ENCODE results near the gene PIH1D2. TPM values are rescaled to one million over a fixed set of nuclear protein-coding genes. Genes with fewer than 3 reads are reported as not detected.
A peak's percentile ranks its signal among the peaks of the same experiment; 100 is the strongest.

PIH1D2 gene
- total and polyA plus RNA-seq, 2 donors (not counting 1 experiment from before 2014, with no cell fraction given): 0.06 to 0.67 TPM

GRCh38 chr11:112114460-112114859, 40.6 kb upstream of the PIH1D2 start:
- Histone ChIP-seq H3K27me3 (replicated peaks in 1 of 4; ENCODE audit: control extremely low read depth in 1 of 4, control insufficient read depth in 3 of 4, insufficient read depth in 4 of 4, low read length in 3 of 4) (no peaks in the 10 kb centered on the region), H3K79me2 (ENCODE audit: control insufficient read depth, insufficient read depth, low read length) (no peaks in the 10 kb centered on the region), H3K4me1 (ENCODE audit: control insufficient read depth in 2 of 2, insufficient read depth in 2 of 2, low read length in 2 of 2) (no peaks in the 10 kb centered on the region), H3K4me3 (ENCODE audit: control extremely low read depth in 1 of 5, extremely low read depth in 1 of 5, insufficient read depth in 1 of 5, low read depth in 2 of 5, low read length in 4 of 5) (no peak overlapping the region), H3K9me3 (ENCODE audit: control extremely low read depth in 1 of 3, control insufficient read depth in 2 of 3, insufficient read depth in 1 of 3, low read length in 2 of 3) (no peaks in the 10 kb centered on the region), H3K36me3 (replicated peaks in 1 of 2; ENCODE audit: control extremely low read depth in 1 of 2, control insufficient read depth in 1 of 2, extremely low read depth in 1 of 2, insufficient read depth in 2 of 2, low read length in 1 of 2) (no peaks in the 10 kb centered on the region), H3K9ac (ENCODE audit: low read length) (no peak overlapping the region), H3K4me2 (replicated peaks; ENCODE audit: low read depth, low read length, poor library complexity, severe bottlenecking) (no peak overlapping the region), H2AFZ (ENCODE audit: insufficient read depth, low read depth, low read length, poor library complexity, severe bottlenecking) (no peak overlapping the region), H4K20me1 (ENCODE audit: control insufficient read depth, insufficient read depth, low read length, poor library complexity, severe bottlenecking) (no peaks in the 10 kb centered on the region), H3K27ac (ENCODE audit: low read length in 2 of 2) (no peak overlapping the region)
- WGBS (ENCODE audit: insufficient coverage): 100% methylated on average over 1 of the region's 2 CpGs
- TF ChIP-seq EZH2 (IDR thresholded peaks at IDR 0.05; ENCODE audit: borderline replicate concordance, insufficient read depth, low read depth, low read length, poor library complexity, severe bottlenecking) (no peak), CTCF (IDR thresholded peaks at IDR 0.05) (no peak)
- H3K4me3 Mint-ChIP-seq: no peak overlapping the region
- no peaks in the 10 kb centered on the region for H3K4me1 Mint-ChIP-seq
- ATAC-seq (ENCODE audit: low read depth) (no peak), DNase-seq (no peak)
- H3K9me3 Mint-ChIP-seq (ENCODE audit: insufficient read depth): no peaks in the 10 kb centered on the region
- H3K27me3 Mint-ChIP-seq: no peaks in the 10 kb centered on the region
- intact Hi-C loops (cut with micrococcal nuclease): loop anchor here (5.0 kb wide), 1 partner anchor 103 kb away; no protein-coding TSS in a partner anchor
- H3K27ac Mint-ChIP-seq: no peak overlapping the region
- ChIA-PET POLR2A (no interaction called here), CTCF (interaction anchor here (1.0 to 4.6 kb wide), 17 partner anchors 10 to 188 kb away, joined by 3 to 55 read pairs (median 4); no protein-coding TSS in a partner anchor)

GRCh38 chr11:112113539-112114457, 40.0 kb upstream of the PIH1D2 start:
- intact Hi-C loops (cut with micrococcal nuclease): loop anchor here (5.0 kb wide), 1 partner anchor 104 kb away; no protein-coding TSS in a partner anchor
- no peak overlapping the region for H3K4me3 ChIP-seq (ENCODE audit: control extremely low read depth in 1 of 5, extremely low read depth in 1 of 5, insufficient read depth in 1 of 5, low read depth in 2 of 5, low read length in 4 of 5)
- no peaks in the 10 kb centered on the region for H3K27me3 Mint-ChIP-seq
- H3K79me2 ChIP-seq (ENCODE audit: control insufficient read depth, insufficient read depth, low read length): no peaks in the 10 kb centered on the region
- no peaks in the 10 kb centered on the region for H4K20me1 ChIP-seq (ENCODE audit: control insufficient read depth, insufficient read depth, low read length, poor library complexity, severe bottlenecking)
- no peak overlapping the region for H3K9ac ChIP-seq (ENCODE audit: low read length)
- TF ChIP-seq EZH2 (IDR thresholded peaks at IDR 0.05; ENCODE audit: borderline replicate concordance, insufficient read depth, low read depth, low read length, poor library complexity, severe bottlenecking): no peak
- peak; percentile 83 for TF ChIP-seq CTCF (IDR thresholded peaks at IDR 0.05)
- no peak overlapping the region for H3K4me2 ChIP-seq (replicated peaks; ENCODE audit: low read depth, low read length, poor library complexity, severe bottlenecking)
- ChIA-PET CTCF (interaction anchor here (0.7 to 4.6 kb wide), 34 partner anchors 8 to 749 kb away, joined by 3 to 55 read pairs (median 4); partner anchors contain the start of gene TIMM8B), POLR2A (interaction anchor here (0.7 kb wide), 2 partner anchors 14 to 166 kb away, joined by 5 to 6 read pairs; no protein-coding TSS in a partner anchor)
- H3K4me1 Mint-ChIP-seq: no peaks in the 10 kb centered on the region
- H3K27me3 ChIP-seq (replicated peaks in 1 of 4; ENCODE audit: control extremely low read depth in 1 of 4, control insufficient read depth in 3 of 4, insufficient read depth in 4 of 4, low read length in 3 of 4): no peaks in the 10 kb centered on the region
- DNase-seq (peak; percentile 53), ATAC-seq (ENCODE audit: low read depth) (peak; percentile 68)
- no peaks in the 10 kb centered on the region for H3K4me1 ChIP-seq (ENCODE audit: control insufficient read depth in 2 of 2, insufficient read depth in 2 of 2, low read length in 2 of 2)
- H3K27ac Mint-ChIP-seq: no peak overlapping the region
- H3K9me3 Mint-ChIP-seq (ENCODE audit: insufficient read depth): no peaks in the 10 kb centered on the region
- no peaks in the 10 kb centered on the region for H3K9me3 ChIP-seq (ENCODE audit: control extremely low read depth in 1 of 3, control insufficient read depth in 2 of 3, insufficient read depth in 1 of 3, low read length in 2 of 3)
- no peak overlapping the region for H3K4me3 Mint-ChIP-seq
- no peak overlapping the region for H3K27ac ChIP-seq (ENCODE audit: low read length in 2 of 2)
- no peak overlapping the region for H2AFZ ChIP-seq (ENCODE audit: insufficient read depth, low read depth, low read length, poor library complexity, severe bottlenecking)
- H3K36me3 ChIP-seq (replicated peaks in 1 of 2; ENCODE audit: control extremely low read depth in 1 of 2, control insufficient read depth in 1 of 2, extremely low read depth in 1 of 2, insufficient read depth in 2 of 2, low read length in 1 of 2): no peaks in the 10 kb centered on the region
- WGBS (ENCODE audit: insufficient coverage): 96% methylated on average over 3 of the region's 6 CpGs
